OCI-LY7 (cell line): ENCODE results near the gene CKM.

Source experiments
- EZH2phosphoT487 ChIP-seq: fragments of 200-600 bp; sonication (generic); IDR thresholded peaks from 2 replicates; pipeline ENCODE4 v1.6.1; 2018; ENCODE audit warnings: low read depth, borderline replicate concordance, mild to moderate bottlenecking, mixed run types, antibody characterized with exemption, low read length, moderate library complexity, mixed read lengths
- TF ChIP-seq, protein P1 (sequence below): fragments of 200-600 bp; sonication (generic); conservative IDR thresholded peaks from 2 replicates; pipeline ENCODE4 v1.5.1; 2014; ENCODE audit warnings: mild to moderate bottlenecking, antibody characterized with exemption, low read length, moderate library complexity, mixed read lengths

DNA sequence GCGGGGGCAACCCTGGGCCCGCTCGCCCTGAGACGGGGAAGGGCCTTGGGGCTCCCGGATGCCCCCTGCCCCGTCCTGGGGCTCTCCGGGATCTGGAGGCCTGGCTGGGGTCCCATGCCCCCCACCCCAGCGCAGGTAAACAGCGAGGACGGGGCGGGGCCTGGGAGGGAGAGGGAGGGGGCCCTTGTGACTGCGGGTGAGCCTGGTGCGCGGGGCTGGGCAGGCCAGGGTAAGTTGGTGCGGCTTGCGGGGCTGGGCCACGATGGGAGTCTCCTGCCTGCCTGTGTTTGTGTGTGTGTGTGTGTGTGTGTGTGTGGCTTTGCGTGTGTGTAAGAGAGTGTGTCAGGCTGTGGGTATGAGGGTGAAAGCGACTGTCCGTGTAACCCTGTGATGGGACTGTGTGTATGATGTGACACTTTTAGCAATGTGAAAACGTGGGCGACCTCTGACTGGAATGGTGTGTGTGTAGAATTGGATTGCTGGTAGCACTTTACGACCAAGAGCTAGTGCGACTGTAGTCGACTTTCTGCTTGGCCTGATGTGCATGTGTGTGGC is 18.3 kb upstream of the CKM start:
- TF ChIP-seq, protein P1, sequence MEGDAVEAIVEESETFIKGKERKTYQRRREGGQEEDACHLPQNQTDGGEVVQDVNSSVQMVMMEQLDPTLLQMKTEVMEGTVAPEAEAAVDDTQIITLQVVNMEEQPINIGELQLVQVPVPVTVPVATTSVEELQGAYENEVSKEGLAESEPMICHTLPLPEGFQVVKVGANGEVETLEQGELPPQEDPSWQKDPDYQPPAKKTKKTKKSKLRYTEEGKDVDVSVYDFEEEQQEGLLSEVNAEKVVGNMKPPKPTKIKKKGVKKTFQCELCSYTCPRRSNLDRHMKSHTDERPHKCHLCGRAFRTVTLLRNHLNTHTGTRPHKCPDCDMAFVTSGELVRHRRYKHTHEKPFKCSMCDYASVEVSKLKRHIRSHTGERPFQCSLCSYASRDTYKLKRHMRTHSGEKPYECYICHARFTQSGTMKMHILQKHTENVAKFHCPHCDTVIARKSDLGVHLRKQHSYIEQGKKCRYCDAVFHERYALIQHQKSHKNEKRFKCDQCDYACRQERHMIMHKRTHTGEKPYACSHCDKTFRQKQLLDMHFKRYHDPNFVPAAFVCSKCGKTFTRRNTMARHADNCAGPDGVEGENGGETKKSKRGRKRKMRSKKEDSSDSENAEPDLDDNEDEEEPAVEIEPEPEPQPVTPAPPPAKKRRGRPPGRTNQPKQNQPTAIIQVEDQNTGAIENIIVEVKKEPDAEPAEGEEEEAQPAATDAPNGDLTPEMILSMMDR, result no peak
- TF ChIP-seq EZH2phosphoT487, result no peak
